GM23248 (cell line): ENCODE data around the gene M6PR. TPM values are rescaled to one million over a fixed set of nuclear protein-coding genes. Genes with fewer than 3 reads are reported as not detected.
A peak's percentile ranks its signal among the peaks of the same experiment; 100 is the strongest.

Experiments used
- DNase-seq: peaks from one replicate; pipeline ENCODE4 v3.0.0-alpha.2; 2015
- H2AFZ ChIP-seq: fragments of 200-600 bp; sonication (generic); 2 replicates; pipeline ENCODE4 v1.6.1; 2016; ENCODE audit warnings: antibody characterized with exemption
- H3F3A ChIP-seq: fragments of 200-600 bp; sonication (generic); 2 replicates; pipeline ENCODE4 v1.6.1; 2016; ENCODE audit warnings: mild to moderate bottlenecking, antibody characterized with exemption, mixed run types; ENCODE audit not compliant: insufficient read depth
- H3K27ac ChIP-seq: fragments of 200-600 bp; sonication (generic); 2 replicates; pipeline ENCODE4 v1.5.1; 2016; ENCODE audit warnings: mild to moderate bottlenecking
- H3K27me3 ChIP-seq: fragments of 200-600 bp; sonication (generic); replicated peaks from 2 replicates; pipeline ENCODE4 v1.6.1; 2016; ENCODE audit warnings: mild to moderate bottlenecking; ENCODE audit not compliant: insufficient read depth
- H3K36me3 ChIP-seq: fragments of 200-600 bp; sonication (generic); 2 replicates; pipeline ENCODE4 v1.6.1; 2016; ENCODE audit warnings: low read depth, mild to moderate bottlenecking
- H3K4me1 ChIP-seq: fragments of 200-600 bp; sonication (generic); 2 replicates; pipeline ENCODE4 v1.6.1; 2016; ENCODE audit warnings: mild to moderate bottlenecking; ENCODE audit not compliant: insufficient read depth
- H3K4me2 ChIP-seq: fragments of 200-600 bp; sonication (generic); one replicate; pipeline ENCODE4 v1.6.1; 2016; ENCODE audit warnings: mild to moderate bottlenecking; ENCODE audit not compliant: unreplicated experiment
- H3K4me3 ChIP-seq: fragments of 200-600 bp; sonication (generic); 2 replicates; pipeline ENCODE4 v1.5.1; 2016; ENCODE audit warnings: mild to moderate bottlenecking
- H3K79me2 ChIP-seq: fragments of 200-600 bp; sonication (generic); 2 replicates; pipeline ENCODE4 v1.6.1; 2016; ENCODE audit warnings: mild to moderate bottlenecking; ENCODE audit not compliant: insufficient read depth
- H3K9ac ChIP-seq: fragments of 200-600 bp; sonication (generic); 2 replicates; pipeline ENCODE4 v1.6.1; 2016; ENCODE audit warnings: mild to moderate bottlenecking
- H3K9me2 ChIP-seq: fragments of 200-600 bp; sonication (generic); 2 replicates; pipeline ENCODE4 v1.6.1; 2016; ENCODE audit warnings: mixed run types, mild to moderate bottlenecking, moderate library complexity; ENCODE audit not compliant: insufficient read depth
- H3K9me3 ChIP-seq: fragments of 200-600 bp; sonication (generic); one replicate; pipeline ENCODE4 v1.6.1; 2017; ENCODE audit warnings: low read depth
- H4K20me1 ChIP-seq: fragments of 200-600 bp; sonication (generic); 2 replicates; pipeline ENCODE4 v1.6.0; 2016; ENCODE audit not compliant: insufficient read depth
- EZH2 ChIP-seq: fragments of 200-600 bp; sonication (generic); IDR thresholded peaks from 2 replicates; pipeline ENCODE4 v1.6.1; 2018; ENCODE audit warnings: antibody characterized with exemption, mild to moderate bottlenecking; ENCODE audit not compliant: insufficient read depth, poor library complexity, severe bottlenecking
- EZH2phosphoT487 ChIP-seq: fragments of 200-600 bp; sonication (generic); IDR thresholded peaks from 2 replicates; pipeline ENCODE4 v1.6.1; 2018; ENCODE audit warnings: antibody characterized with exemption, moderate library complexity, mild to moderate bottlenecking, low read depth; ENCODE audit not compliant: insufficient read depth
- WGBS, 2 experiments: methylation state at CpG; one replicate each; pipeline ENCODE4 v1.1.6; 2015 to 2017; ENCODE audit warnings: low lambda C conversion rate in 2 of 2, low coverage in 1 of 2; ENCODE audit errors: missing lambda C conversion rate in 2 of 2; 5-methylcytosine and 5-hydroxymethylcytosine counted together
- in situ Hi-C: fragments of 300-500 bp; cut with MboI; formaldehyde crosslinking; loops from 2 replicates; pipeline ENCODE4 v1.15.0; 2020
- polyA plus RNA-seq: library from polyadenylated mRNA; unstranded; fragments of >200 nt; fragmentation: Nextera tagmentation; extraction: Ambion mirVana; gene quantifications from 2 replicates; pipeline ENCODE4 v1.2.1, GENCODE V29; 2016
- total RNA-seq: library from RNA; depleted of rRNA; stranded (reverse); fragments of >200 nt; shearing (Covaris generic); gene quantifications from 2 replicates; pipeline ENCODE4 v1.2.3, GENCODE V29; 2014; rRNA removed

M6PR gene
- total RNA-seq (84.8 and 87.1 TPM in 2 replicates), polyA plus RNA-seq (85.8 and 90.0 TPM in 2 replicates)

DNA sequence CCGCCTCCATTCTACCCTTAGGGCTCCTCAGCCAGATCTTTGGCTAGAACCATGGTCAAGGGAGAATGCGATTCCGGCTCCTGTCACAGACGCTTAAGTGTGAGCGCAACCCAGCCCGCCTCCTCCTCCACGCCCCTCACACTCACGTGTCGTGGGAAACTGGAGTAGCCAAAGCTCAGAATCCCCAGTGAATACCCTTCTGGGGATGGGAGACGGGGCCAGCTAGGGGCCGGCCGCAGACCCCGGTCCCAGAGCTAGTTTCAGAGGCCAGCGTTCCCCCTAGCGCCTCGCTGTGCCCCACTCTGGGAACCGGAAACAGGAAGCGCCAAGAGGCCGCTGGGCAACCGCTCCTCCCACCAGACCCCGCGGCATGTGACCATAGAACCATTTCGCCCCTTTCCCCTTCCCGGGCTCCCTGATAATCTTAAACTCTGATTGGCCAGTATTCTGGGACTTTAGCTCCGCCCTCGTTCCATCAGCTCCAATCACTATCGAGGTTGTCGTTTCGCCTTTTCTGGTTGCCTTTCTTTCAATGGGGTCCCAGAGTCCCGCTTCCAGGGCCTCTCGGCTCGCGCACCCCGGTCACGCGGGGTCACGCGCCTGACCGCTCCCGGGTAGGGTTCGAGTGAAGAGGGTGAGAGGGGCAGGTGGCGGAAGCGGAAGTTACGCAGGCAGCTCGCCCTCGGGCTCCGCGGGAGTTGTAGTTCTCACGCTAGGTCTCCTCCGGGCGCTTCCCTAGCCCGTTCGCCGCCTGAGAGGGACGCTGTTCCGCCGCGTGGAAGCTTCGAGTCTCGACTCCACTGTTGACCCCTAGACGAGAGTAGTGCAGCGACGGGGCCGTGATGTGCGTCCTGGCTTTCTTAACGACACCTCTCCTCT lies at the start of gene M6PR:
M6PR (minus strand) TSS at position 304 of the 879 bp plus-strand sequence. CDS start 3,241 bp downstream, outside the sequence.
- Histone ChIP-seq H3K36me3 (peaks cover 12% of the 10 kb centered on the region; the same call in 1 of the 2 replicates), H3K4me3 (peak within 1 kb of the TSS; percentile 86), H3K4me1 (peaks cover 17% of the 10 kb centered on the region), H2AFZ (peak within 1 kb of the TSS; percentile 99), H3K9me3 (no peaks in the 10 kb centered on the region), H4K20me1 (0 out of 2 replicates have a peak, but pooled peaks cover 8% of the 10 kb centered on the region), H3K27ac (peak within 1 kb of the TSS; percentile 91), H3K9ac (peak within 1 kb of the TSS; percentile 92), H3K4me2 (peak within 1 kb of the TSS; percentile 94), H3K9me2 (no peaks in the 10 kb centered on the region), H3K79me2 (peaks cover 48% of the 10 kb centered on the region), H3F3A (0 out of 2 replicates have a peak, but pooled peaks cover 4% of the 10 kb centered on the region), H3K27me3 (no peaks in the 10 kb centered on the region)
- 1% methylated on average over 61 to 66 of the region's 66 CpGs for WGBS, 2 experiments
- DNase-seq, result peak; percentile 98
- in situ Hi-C loops, result no loop called here
- TF ChIP-seq EZH2phosphoT487, result no peak

DNA sequence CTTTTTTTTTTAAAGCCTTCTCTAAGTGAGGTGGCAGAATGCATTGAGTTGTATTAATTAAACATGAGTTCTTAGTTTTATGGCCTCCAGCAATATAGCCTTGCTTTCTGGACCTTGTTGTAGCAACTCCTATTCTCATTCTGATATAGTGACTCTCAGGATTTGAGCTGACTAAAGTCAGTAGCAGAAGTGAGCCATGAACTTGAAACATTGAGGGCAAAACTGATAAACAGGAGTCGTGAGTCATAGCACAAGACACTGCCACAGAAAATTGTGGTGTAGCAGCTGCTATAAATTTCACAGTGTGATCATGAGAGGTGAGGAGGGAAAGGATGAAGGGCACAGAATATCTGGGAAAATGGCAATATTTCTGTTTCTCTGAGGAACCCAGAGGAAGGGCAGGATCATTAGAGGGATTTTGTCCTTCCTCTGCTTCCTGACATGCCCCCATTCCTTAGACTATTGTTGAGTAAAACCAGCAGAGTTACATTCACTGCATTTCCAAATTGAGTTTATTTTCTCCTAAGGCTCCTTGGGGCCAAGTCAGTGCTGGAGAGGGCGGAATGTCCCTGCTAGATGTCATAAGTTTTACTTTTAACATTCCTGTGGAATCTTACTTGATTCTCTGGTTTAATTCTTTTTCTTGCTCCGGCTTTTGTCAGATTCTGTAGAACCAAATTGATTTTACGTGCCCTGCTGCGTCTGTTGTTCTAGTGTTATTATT lies 47.4 kb upstream of the M6PR start:
- Histone ChIP-seq H3K4me2 (no peak overlapping the region), H3K36me3 (no peaks in the 10 kb centered on the region), H3K9me3 (no peaks in the 10 kb centered on the region), H3K27ac (no peak overlapping the region), H3K79me2 (no peaks in the 10 kb centered on the region), H3K9ac (no peak overlapping the region), H3K27me3 (no peaks in the 10 kb centered on the region), H4K20me1 (no peaks in the 10 kb centered on the region), H3K9me2 (no peaks in the 10 kb centered on the region), H3K4me1 (no peaks in the 10 kb centered on the region), H3K4me3 (no peak overlapping the region), H2AFZ (no peak overlapping the region), H3F3A (no peaks in the 10 kb centered on the region)
- peak; percentile 49 for DNase-seq
- WGBS, 2 experiments, result 67 to 71% methylated on average over 5 of the region's 5 CpGs
- in situ Hi-C loops, result no loop called here
- TF ChIP-seq EZH2phosphoT487, result no peak
- no peak for TF ChIP-seq EZH2

DNA sequence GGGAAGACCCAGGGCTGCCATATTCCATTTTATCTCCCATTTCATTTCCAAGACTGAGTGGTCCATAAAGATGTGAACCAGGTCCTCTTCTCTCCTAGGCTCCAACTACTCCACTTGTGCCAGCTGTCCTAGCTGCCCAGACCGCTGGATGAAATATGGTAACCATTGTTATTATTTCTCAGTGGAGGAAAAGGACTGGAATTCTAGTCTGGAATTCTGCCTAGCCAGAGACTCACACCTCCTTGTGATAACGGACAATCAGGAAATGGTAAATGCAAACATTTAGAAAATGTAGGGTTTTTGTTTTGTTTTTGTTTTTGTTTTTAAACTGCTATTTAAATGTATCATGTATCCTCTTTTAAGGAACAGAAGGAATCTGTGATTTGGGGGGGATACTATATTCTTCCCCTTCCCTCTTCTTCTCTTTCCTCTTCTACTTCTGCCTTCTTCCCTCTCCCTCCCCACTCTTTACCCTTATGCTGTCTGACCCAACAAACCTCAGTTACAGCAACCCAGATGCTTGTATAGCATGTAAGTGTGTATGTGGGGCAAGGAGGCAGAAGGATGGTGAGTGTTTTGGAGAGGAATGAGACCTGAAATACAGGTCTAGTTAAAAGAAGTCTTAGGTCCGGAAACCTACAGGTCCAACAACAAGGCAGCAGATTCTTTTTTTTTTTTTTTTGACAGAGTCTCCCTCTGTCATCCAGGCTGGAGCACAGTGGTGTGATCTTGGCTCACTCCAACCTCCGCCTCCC lies 45.8 kb upstream of the M6PR start:
- Histone ChIP-seq H3K9ac (no peak overlapping the region), H3K4me1 (no peaks in the 10 kb centered on the region), H4K20me1 (no peaks in the 10 kb centered on the region), H3K9me2 (no peaks in the 10 kb centered on the region), H3F3A (no peaks in the 10 kb centered on the region), H3K9me3 (no peaks in the 10 kb centered on the region), H3K27ac (no peak overlapping the region), H3K79me2 (no peaks in the 10 kb centered on the region), H3K27me3 (no peaks in the 10 kb centered on the region), H3K4me3 (no peak overlapping the region), H3K36me3 (no peaks in the 10 kb centered on the region), H3K4me2 (no peak overlapping the region), H2AFZ (no peak overlapping the region)
- in situ Hi-C loops, result no loop called here
- DNase-seq, result no peak
- TF ChIP-seq EZH2phosphoT487, result no peak
- TF ChIP-seq EZH2, result no peak
- 56 to 60% methylated on average over 4 of the region's 4 CpGs for WGBS, 2 experiments

DNA sequence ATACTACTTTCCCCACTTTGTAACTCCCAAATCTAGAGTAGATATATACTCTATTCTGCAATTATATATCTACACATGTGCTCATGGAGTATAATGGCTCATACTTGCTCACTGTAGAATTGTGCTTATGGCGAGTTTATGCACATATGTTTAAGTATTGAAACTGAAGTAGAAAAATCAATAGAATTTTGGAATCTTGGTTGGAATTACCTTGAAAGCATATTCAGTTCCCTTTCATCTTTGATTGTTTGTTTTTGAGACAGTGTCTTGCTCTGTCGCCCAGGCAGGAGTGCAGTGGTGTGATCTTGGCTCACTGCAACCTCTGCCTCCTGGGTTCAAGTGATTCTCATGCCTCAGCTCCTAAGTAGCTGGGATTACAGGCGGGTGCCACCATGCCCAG lies 44.4 kb upstream of the M6PR start:
- TF ChIP-seq EZH2 (no peak), EZH2phosphoT487 (no peak)
- in situ Hi-C loops, result no loop called here
- no peaks in the 10 kb centered on the region for H3K4me1 ChIP-seq

More for the DNA sequence above, 44.4 kb upstream of the M6PR start:
- Histone ChIP-seq H4K20me1 (no peaks in the 10 kb centered on the region), H3F3A (no peaks in the 10 kb centered on the region), H3K9me2 (no peaks in the 10 kb centered on the region), H3K36me3 (no peaks in the 10 kb centered on the region), H2AFZ (no peak overlapping the region), H3K79me2 (no peaks in the 10 kb centered on the region), H3K9me3 (no peaks in the 10 kb centered on the region), H3K9ac (no peak overlapping the region), H3K27ac (no peak overlapping the region), H3K4me2 (no peak overlapping the region), H3K4me3 (no peak overlapping the region), H3K27me3 (no peaks in the 10 kb centered on the region)
- DNase-seq, result no peak
- WGBS, 2 experiments, result 36 to 41% methylated on average over 3 of the region's 3 CpGs
